K562 (cell line): ENCODE measurements around the gene MAGI2. TPM values are rescaled to one million over a fixed set of nuclear protein-coding genes. Genes with fewer than 3 reads are reported as not detected.

Experiments
- ATAC-seq: fragments of 200-7000 bp; cut with Tn5 transposase; 3 replicates; pipeline ENCODE4 v1.9.1; 2020; ENCODE audit warnings: moderate library complexity
- BruUV-seq: library from RNA; stranded (reverse); fragments of 400-500 nt; replicated peaks from 2 replicates; lab custom pipeline; 2021; lab: Mats Ljungman, UMichigan
- CTCF ChIA-PET: fragments of 300-600 bp; formaldehyde crosslinking; extraction: SDS; loops from one replicate; lab custom pipeline; 2021; ENCODE audit warnings: low intra/inter-chr PET ratio; lab: Yijun Ruan, JAX
- POLR2A ChIA-PET: fragments of 300-600, 350-650 bp; sonication (Branson Sonifier 250); formaldehyde crosslinking; extraction: SDS; loops from one replicate; lab custom pipeline; 2021; ENCODE audit warnings: antibody characterized with exemption, inconsistent platforms; lab: Yijun Ruan, JAX
- DNase-seq, 4 experiments: peaks; one replicate each; pipeline versions ENCODE4 v3.0.0 to v3.0.0-alpha.2; 2011 to 2018; ENCODE audit warnings: low spot score in 3 of 4, mixed read lengths in 3 of 4; ENCODE audit errors: extremely low read depth in 1 of 4
- FAIRE-seq: peaks from 2 replicates; lab custom pipeline; 2011; peaks lifted over from hg19 to GRCh38; lab: Jason Lieb, UNC
- H2AFZ ChIP-seq: 2 replicates; pipeline ENCODE4 v1.6.0; 2011; ENCODE audit warnings: low read depth, low read length, control low read depth, inconsistent platforms
- H3K27ac ChIP-seq: fragments of 200-600 bp; 3 replicates; pipeline ENCODE4 v1.8.0; 2011; ENCODE audit warnings: low read depth, mild to moderate bottlenecking, control low read depth, inconsistent platforms, low read length, moderate library complexity, mixed read lengths; ENCODE audit errors: extremely low read depth
- H3K27me3 ChIP-seq, 2 experiments: fragments of 300-600 bp in 1 of 2; 2 replicates in 1 of 2; 3 replicates in 1 of 2; pipeline versions ENCODE4 v1.6.0 to v1.8.0; 2011; ENCODE audit warnings: inconsistent platforms in 2 of 2, low read length in 2 of 2, mild to moderate bottlenecking in 1 of 2, mixed read lengths in 1 of 2, moderate library complexity in 1 of 2; ENCODE audit not compliant: control insufficient read depth in 2 of 2, insufficient read depth in 2 of 2
- H3K36me3 ChIP-seq: fragments of 300-600 bp; 3 replicates; pipeline ENCODE4 v1.8.0; 2011; ENCODE audit warnings: mild to moderate bottlenecking, low read length, inconsistent platforms; ENCODE audit not compliant: control insufficient read depth, insufficient read depth
- H3K4me1 ChIP-seq, 2 experiments: fragments of 200-600 bp in 1 of 2; replicated peaks in 1 of 2; 2 replicates in 1 of 2; 3 replicates in 1 of 2; pipeline versions ENCODE4 v1.5.1 to v1.8.0; 2011; ENCODE audit warnings: inconsistent platforms in 2 of 2, low read length in 2 of 2, mild to moderate bottlenecking in 1 of 2, mixed read lengths in 1 of 2, moderate library complexity in 1 of 2; ENCODE audit not compliant: control insufficient read depth in 2 of 2, insufficient read depth in 2 of 2
- H3K4me2 ChIP-seq: 2 replicates; pipeline ENCODE4 v1.6.1; 2011; ENCODE audit warnings: low read length, control low read depth, inconsistent platforms, mixed read lengths; ENCODE audit not compliant: insufficient read depth
- H3K4me3 ChIP-seq: fragments of 200-600 bp; sonication (generic), shearing (Covaris generic); 2 replicates; pipeline ENCODE4 v1.5.1; 2016; ENCODE audit warnings: control low read depth, inconsistent platforms
- H3K79me2 ChIP-seq: fragments of 200-600 bp; 3 replicates; pipeline ENCODE4 v1.8.0; 2011; ENCODE audit warnings: low read length, inconsistent platforms; ENCODE audit not compliant: control insufficient read depth, insufficient read depth
- H3K9ac ChIP-seq, 2 experiments: 2 replicates each; pipeline versions ENCODE4 v1.6.0 to v1.6.1; 2011; ENCODE audit warnings: low read depth in 2 of 2, low read length in 2 of 2, control low read depth in 1 of 2, inconsistent platforms in 1 of 2, mild to moderate bottlenecking in 1 of 2, mixed read lengths in 1 of 2; ENCODE audit not compliant: insufficient read depth in 1 of 2
- H3K9me1 ChIP-seq: one replicate; pipeline ENCODE4 v1.6.0; 2011; ENCODE audit warnings: inconsistent platforms, mild to moderate bottlenecking, low read length, moderate library complexity; ENCODE audit not compliant: control insufficient read depth, insufficient read depth
- H3K9me3 ChIP-seq: replicated peaks from 2 replicates; pipeline ENCODE4 v1.5.1; 2011; ENCODE audit warnings: low read depth, low read length, inconsistent platforms; ENCODE audit not compliant: control insufficient read depth, insufficient read depth
- H4K20me1 ChIP-seq: replicated peaks from 2 replicates; pipeline ENCODE4 v1.6.1; 2011; ENCODE audit warnings: low read length, inconsistent platforms, mixed read lengths; ENCODE audit not compliant: control insufficient read depth, insufficient read depth
- CBFA2T3 ChIP-seq: fragments of 450-650 bp; IDR thresholded peaks from 2 replicates; pipeline ENCODE4 v1.6.1; 2017
- CREB1 ChIP-seq, 2 experiments: sonication (generic) in 1 of 2; formaldehyde crosslinking in 1 of 2; IDR thresholded peaks; 2 replicates each; pipeline versions ENCODE4 v1.6.1 to v1.8.0; 2012 to 2022; ENCODE audit warnings: inconsistent platforms in 1 of 2, mild to moderate bottlenecking in 1 of 2, missing genetic modification reagents in 1 of 2, moderate library complexity in 1 of 2
- DDX20 ChIP-seq: fragments of 450-650 bp; IDR thresholded peaks from 2 replicates; pipeline ENCODE4 v1.6.1; 2016; ENCODE audit warnings: missing genetic modification characterization, low read depth, mild to moderate bottlenecking, missing compliant biosample characterization, moderate library complexity
- ESRRA ChIP-seq: fragments of 450-650 bp; IDR thresholded peaks from 2 replicates; pipeline ENCODE4 v1.6.1; 2014; ENCODE audit warnings: low read depth, mild to moderate bottlenecking, moderate library complexity, borderline replicate concordance
- FOXA1 ChIP-seq: fragments of 450-650 bp; IDR thresholded peaks from 2 replicates; pipeline ENCODE4 v1.6.1; 2016; ENCODE audit warnings: mild to moderate bottlenecking, borderline replicate concordance
- RB1 ChIP-seq: fragments of 450-650 bp; IDR thresholded peaks from 2 replicates; pipeline ENCODE4 v1.6.1; 2017; ENCODE audit warnings: low read depth, mild to moderate bottlenecking
- RBM14 ChIP-seq: fragments of 200-400 bp; formaldehyde crosslinking; IDR thresholded peaks from 2 replicates; pipeline ENCODE4 v1.6.1; 2018; ENCODE audit warnings: low read depth, mild to moderate bottlenecking, low read length, moderate library complexity, borderline replicate concordance; ENCODE audit not compliant: insufficient read depth
- U2AF1 ChIP-seq: fragments of 200-400 bp; formaldehyde crosslinking; optimal IDR thresholded peaks from 2 replicates; pipeline ENCODE3; 2017; ENCODE audit warnings: mild to moderate bottlenecking, low read depth, low read length, moderate library complexity
- ZFX ChIP-seq: sonication (generic); formaldehyde crosslinking; IDR thresholded peaks from 2 replicates; pipeline ENCODE4 v1.8.0; 2022; ENCODE audit warnings: mild to moderate bottlenecking, missing genetic modification reagents, moderate library complexity
- ZNF280B ChIP-seq: fragments of 250-450 bp; sonication (Bioruptor Pico); IDR thresholded peaks from 2 replicates; pipeline ENCODE4 v1.5.1; 2021; ENCODE audit warnings: mild to moderate bottlenecking
- ZNF311 ChIP-seq: fragments of 250-450 bp; sonication (Bioruptor Pico); IDR thresholded peaks from 2 replicates; pipeline ENCODE4 v1.4.0; 2020; ENCODE audit warnings: mild to moderate bottlenecking, moderate library complexity
- ZNF395 ChIP-seq: fragments of 200-800 bp; sonication (Bioruptor generic); IDR thresholded peaks from 2 replicates; pipeline ENCODE4 v1.6.1; 2017; ENCODE audit warnings: missing genetic modification characterization, missing compliant biosample characterization
- ZNF436 ChIP-seq: fragments of 250-450, 450-650 bp; sonication (Bioruptor Pico); formaldehyde crosslinking; IDR thresholded peaks from 2 replicates; pipeline ENCODE4 v1.7.0; 2020; ENCODE audit warnings: mild to moderate bottlenecking
- ZNF707 ChIP-seq: fragments of 250-450 bp; sonication (Bioruptor Pico); conservative IDR thresholded peaks from 2 replicates; pipeline ENCODE4 v1.8.0; 2022; ENCODE audit warnings: inconsistent platforms, mild to moderate bottlenecking, moderate library complexity
- in situ Hi-C: fragments of 300-500 bp; cut with MboI; formaldehyde crosslinking; loops from 4 replicates; pipeline ENCODE4 v1.15.0; 2018; ENCODE audit warnings: inconsistent platforms, mixed read lengths
- intact Hi-C: fragments of 100-400 bp; cut with micrococcal nuclease; formaldehyde crosslinking; loops from 2 replicates; pipeline ENCODE4 v1.14.2; 2022
- polyA plus RNA-seq, 8 experiments: library from polyadenylated mRNA; depleted of rRNA in 4 of 8; stranded (reverse) in 5 of 8; unstranded in 3 of 8; fragments of >200 nt; fragmentation: Nextera tagmentation in 2 of 8; fragmentation: Illumina TruSeq in 1 of 8; extraction: Ambion mirVana in 2 of 8; extraction: Trizol in 1 of 8; gene quantifications; 2 replicates each; pipeline versions ENCODE4 v1.2.1 to v1.2.3, GENCODE V29; 2011 to 2014; ENCODE audit warnings: inconsistent platforms in 1 of 8, missing spikeins in 1 of 8
- total RNA-seq, 7 experiments: library from RNA; depleted of rRNA in 6 of 7; stranded (reverse); fragments of >200 nt in 6 of 7; fragmentation: Illumina TruSeq in 2 of 7; extraction: Trizol in 2 of 7; gene quantifications; 2 replicates each; pipeline versions ENCODE4 v1.2.1 to v1.2.3, GENCODE V29; 2011 to 2021; ENCODE audit warnings: low replicate concordance in 1 of 7
- TF ChIP-seq, protein P1 (sequence below): fragments of 250-450 bp; sonication (Bioruptor Pico); IDR thresholded peaks from 2 replicates; pipeline ENCODE4 v1.6.1; 2021; ENCODE audit warnings: mild to moderate bottlenecking
- TF ChIP-seq, protein P2 (sequence below): fragments of 450-650 bp; conservative IDR thresholded peaks from 2 replicates; pipeline ENCODE4 v1.6.1; 2016; ENCODE audit warnings: missing genetic modification characterization, low read depth, mild to moderate bottlenecking, control low read depth, missing compliant biosample characterization

The MAGI2 gene
- total and polyA plus RNA-seq, 9 of the 15 experiments (the other 6 are each of a cell fraction or from before 2014, with no cell fraction given), result 0.27 to 1.4 (median 0.70) TPM

- Histone ChIP-seq H3K9ac (no peak overlapping the region), H3K27ac (no peak overlapping the region), H3K4me1 (no peaks in the 10 kb centered on the region), H3K4me2 (no peak overlapping the region), H2AFZ (no peak overlapping the region), H4K20me1 (no peaks in the 10 kb centered on the region), H3K36me3 (no peaks in the 10 kb centered on the region), H3K9me1 (no peaks in the 10 kb centered on the region), H3K9me3 (no peaks in the 10 kb centered on the region; the same call in 1 of the 2 replicates), H3K4me3 (no peak overlapping the region), H3K27me3 (no peaks in the 10 kb centered on the region), H3K79me2 (no peaks in the 10 kb centered on the region)
- CTCF ChIA-PET, result no interaction called here
- POLR2A ChIA-PET, result no interaction called here
- no peak for ATAC-seq
- in situ Hi-C loops (no loop called here), intact Hi-C loops (no loop called here)
- no TSS peak for BruUV-seq
- TF ChIP-seq ZNF280B (CRISPR knock-in tag) (no peak), FOXA1 (no peak), ZNF436 (CRISPR knock-in tag) (no peak), RB1 (no peak), ZNF395 (CRISPR knock-in tag) (no peak), RBM14 (no peak), ZFX (CRISPR knock-in tag) (no peak), U2AF1 (no peak), ZNF707 (CRISPR knock-in tag) (no peak), ESRRA (no peak), CREB1 (IDR thresholded peaks at IDR 0.05) (no peak), CREB1 (CRISPR knock-in tag; IDR thresholded peaks at IDR 0.05) (no peak), CBFA2T3 (no peak), DDX20 (no peak), ZNF311 (no peak)
- TF ChIP-seq, protein P1, sequence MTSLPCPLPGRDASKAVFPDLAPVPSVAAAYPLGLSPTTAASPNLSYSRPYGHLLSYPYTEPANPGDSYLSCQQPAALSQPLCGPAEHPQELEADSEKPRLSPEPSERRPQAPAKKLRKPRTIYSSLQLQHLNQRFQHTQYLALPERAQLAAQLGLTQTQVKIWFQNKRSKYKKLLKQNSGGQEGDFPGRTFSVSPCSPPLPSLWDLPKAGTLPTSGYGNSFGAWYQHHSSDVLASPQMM (CRISPR knock-in tag), result no peak
- TF ChIP-seq, protein P2, sequence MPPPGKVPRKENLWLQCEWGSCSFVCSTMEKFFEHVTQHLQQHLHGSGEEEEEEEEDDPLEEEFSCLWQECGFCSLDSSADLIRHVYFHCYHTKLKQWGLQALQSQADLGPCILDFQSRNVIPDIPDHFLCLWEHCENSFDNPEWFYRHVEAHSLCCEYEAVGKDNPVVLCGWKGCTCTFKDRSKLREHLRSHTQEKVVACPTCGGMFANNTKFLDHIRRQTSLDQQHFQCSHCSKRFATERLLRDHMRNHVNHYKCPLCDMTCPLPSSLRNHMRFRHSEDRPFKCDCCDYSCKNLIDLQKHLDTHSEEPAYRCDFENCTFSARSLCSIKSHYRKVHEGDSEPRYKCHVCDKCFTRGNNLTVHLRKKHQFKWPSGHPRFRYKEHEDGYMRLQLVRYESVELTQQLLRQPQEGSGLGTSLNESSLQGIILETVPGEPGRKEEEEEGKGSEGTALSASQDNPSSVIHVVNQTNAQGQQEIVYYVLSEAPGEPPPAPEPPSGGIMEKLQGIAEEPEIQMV, result no peak
- DNase-seq, result no peak
- no peak for FAIRE-seq
Observed at GRCh38 chr7:78752554-78752953, 700.9 kb downstream of the MAGI2 start.
